ENCODE measurements around the gene C14orf119.

- TF ChIP-seq ESRRA (CRISPR knock-in tag; IDR thresholded peaks at IDR 0.05; ENCODE audit: borderline replicate concordance) (no peak), CTCF (IDR thresholded peaks at IDR 0.05) (no peak), ZNF423 (CRISPR knock-in tag; IDR thresholded peaks at IDR 0.05) (no peak), FOXP4 (CRISPR knock-in tag; IDR thresholded peaks at IDR 0.05) (no peak), TEAD4 (CRISPR knock-in tag; IDR thresholded peaks at IDR 0.05) (no peak), MAX (CRISPR knock-in tag; IDR thresholded peaks at IDR 0.05) (no peak), NR1H2 (CRISPR knock-in tag; IDR thresholded peaks at IDR 0.05) (no peak)
These were observed 2.5 kb downstream of the C14orf119 start for GRCh38 chr14:23097786-23098185.

Measured in WTC11 (cell line).